PC-9 (cell line): ENCODE measurements around the gene GPR137. TPM values are rescaled to one million over a fixed set of nuclear protein-coding genes. Genes with fewer than 3 reads are reported as not detected.
"Not testable (repeated sequence)": the region's sequence is repeated elsewhere in the genome, so short reads cannot be mapped to it uniquely, and the experiment has no call there.

Source experiments
- BruUV-seq: library from RNA; stranded (reverse); fragments of 400-500 nt; replicated peaks from 2 replicates; lab custom pipeline; 2021; lab: Mats Ljungman, UMichigan
- CTCF ChIA-PET: fragments of 300-600 bp; sonication (Branson Sonifier 250); formaldehyde crosslinking; loops from one replicate; lab custom pipeline; 2022; ENCODE audit warnings: antibody characterized with exemption; lab: Charles Lee
- POLR2A ChIA-PET: fragments of 300-600 bp; sonication (Branson Sonifier 250); formaldehyde crosslinking; loops from one replicate; lab custom pipeline; 2022; ENCODE audit warnings: antibody characterized with exemption; ENCODE audit not compliant: unreplicated experiment; lab: Charles Lee
- DNase-seq, 2 experiments: peaks; one replicate each; pipeline versions ENCODE4 v3.0.0 to v3.0.0-alpha.2; 2015 to 2022; ENCODE audit warnings: mixed read lengths in 1 of 2
- H2AFZ ChIP-seq: fragments of 200-600 bp; sonication (generic); 2 replicates; pipeline ENCODE4 v1.8.1; 2017; ENCODE audit warnings: antibody characterized with exemption
- H3F3A ChIP-seq: fragments of 200-600 bp; sonication (generic); 2 replicates; pipeline ENCODE4 v1.8.1; 2017; ENCODE audit warnings: antibody characterized with exemption, mild to moderate bottlenecking, low read depth; ENCODE audit not compliant: insufficient read depth
- H3K27ac ChIP-seq: fragments of 200-600 bp; sonication (generic); 2 replicates; pipeline ENCODE4 v1.6.1; 2016; ENCODE audit warnings: mixed run types
- H3K27me3 ChIP-seq: fragments of 200-600 bp; sonication (generic); 2 replicates; pipeline ENCODE4 v1.6.1; 2016; ENCODE audit warnings: low read depth, mixed run types; ENCODE audit not compliant: insufficient read depth
- H3K36me3 ChIP-seq: fragments of 200-600 bp; sonication (generic); 2 replicates; pipeline ENCODE4 v1.6.1; 2016; ENCODE audit warnings: low read depth, mixed run types
- H3K4me1 ChIP-seq: fragments of 200-600 bp; sonication (generic); replicated peaks from 2 replicates; pipeline ENCODE4 v1.6.1; 2016; ENCODE audit warnings: mixed run types; ENCODE audit not compliant: insufficient read depth
- H3K4me2 ChIP-seq: fragments of 200-600 bp; sonication (generic); 2 replicates; pipeline ENCODE4 v1.6.1; 2017; ENCODE audit warnings: mixed run types
- H3K4me3 ChIP-seq: fragments of 200-600 bp; sonication (generic); 2 replicates; pipeline ENCODE4 v1.6.1; 2016; ENCODE audit warnings: mixed run types
- H3K79me2 ChIP-seq: fragments of 200-600 bp; sonication (generic); 2 replicates; pipeline ENCODE4 v1.6.1; 2017; ENCODE audit warnings: low read depth, mixed run types
- H3K9me2 ChIP-seq: fragments of 200-600 bp; sonication (generic); 2 replicates; pipeline ENCODE4 v1.8.1; 2017; ENCODE audit warnings: mild to moderate bottlenecking; ENCODE audit not compliant: insufficient read depth
- H3K9me3 ChIP-seq: fragments of 200-600 bp; sonication (generic); 2 replicates; pipeline ENCODE4 v1.8.1; 2016; ENCODE audit warnings: low read depth; ENCODE audit not compliant: insufficient read depth
- H4K20me1 ChIP-seq: fragments of 200-600 bp; sonication (generic); 2 replicates; pipeline ENCODE4 v1.8.1; 2017; ENCODE audit not compliant: insufficient read depth
- EZH2 ChIP-seq: fragments of 200-600 bp; sonication (generic); IDR thresholded peaks from 2 replicates; pipeline ENCODE4 v1.8.0; 2017; ENCODE audit warnings: antibody characterized with exemption, low read depth
- intact Hi-C: fragments of 100-400 bp; cut with micrococcal nuclease; formaldehyde crosslinking; loops from one replicate; pipeline ENCODE4 v1.10.0; 2022; ENCODE audit not compliant: unreplicated experiment
- total RNA-seq: library from RNA; stranded (reverse); gene quantifications from 2 replicates; pipeline ENCODE4 v1.2.3, GENCODE V29; 2021
- TF ChIP-seq, protein P1 (sequence below): fragments of 200-600 bp; sonication (generic); conservative IDR thresholded peaks from 2 replicates; pipeline ENCODE4 v1.6.1; 2017; ENCODE audit warnings: mixed run types, antibody characterized with exemption, mild to moderate bottlenecking, moderate library complexity

GPR137 gene
- total RNA-seq, 1 experiment from 2014 or later: 72.8 TPM

DNA sequence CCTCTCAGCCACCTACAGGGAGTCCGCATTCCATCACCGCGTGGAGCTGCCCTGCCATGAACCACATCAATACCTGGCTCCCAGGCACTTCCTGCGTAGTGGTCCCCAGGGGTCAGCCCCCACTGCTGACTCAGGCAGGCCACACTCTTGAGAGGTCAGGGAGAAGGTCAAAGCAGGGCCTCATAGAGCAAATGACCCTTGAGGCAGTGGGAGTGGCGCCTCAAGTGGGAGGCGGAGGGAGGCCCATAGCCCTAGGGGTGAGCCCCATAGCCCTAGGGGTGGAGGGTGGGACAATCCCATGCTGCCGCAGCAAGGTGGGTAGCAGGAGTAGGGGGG is 37.2 kb downstream of the GPR137 start:
- peaks cover 34% of the 10 kb centered on the region for H3K4me1 ChIP-seq

DNA sequence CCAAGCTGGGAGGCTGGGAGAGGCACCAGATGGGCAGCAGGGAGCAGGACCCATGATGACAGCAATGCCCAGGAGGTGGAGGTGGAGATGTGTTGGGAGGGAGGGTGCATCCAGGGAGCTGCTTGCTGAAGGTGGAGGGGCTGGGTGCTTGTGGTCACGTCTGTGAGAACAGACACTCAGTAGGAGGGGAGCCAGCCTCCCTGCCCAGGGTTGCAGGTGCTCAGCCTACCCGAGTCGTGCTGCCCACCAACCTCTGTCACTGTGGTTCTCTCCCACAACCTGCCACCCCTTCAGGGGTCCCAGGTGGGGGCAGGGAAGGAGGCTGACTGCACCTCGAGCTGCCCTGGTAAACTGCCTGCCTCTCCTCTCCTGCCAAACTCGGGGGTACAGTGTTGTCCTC is 37.7 kb downstream of the GPR137 start:
- no peaks in the 10 kb centered on the region for H3K27me3 ChIP-seq
- ChIA-PET CTCF (no interaction called here), POLR2A (interaction anchor here (0.6 kb wide), 1 partner anchor 77 kb away, joined by 3 read pairs; no protein-coding TSS in a partner anchor)
- DNase-seq: no peak
- no peaks in the 10 kb centered on the region for H3K9me2 ChIP-seq
- H4K20me1 ChIP-seq: no peaks in the 10 kb centered on the region
- H3K27ac ChIP-seq: no peak overlapping the region
- BruUV-seq: no TSS peak
- H3K4me1 ChIP-seq: peaks cover 34% of the 10 kb centered on the region
- H2AFZ ChIP-seq: no peak overlapping the region
- H3K4me2 ChIP-seq: no peak overlapping the region
- no peak overlapping the region for H3K4me3 ChIP-seq
- H3K36me3 ChIP-seq: peaks cover 7% of the 10 kb centered on the region; the same call in 1 of the 2 replicates
- H3F3A ChIP-seq: peaks cover 37% of the 10 kb centered on the region; the same call in 1 of the 2 replicates
- H3K9me3 ChIP-seq: no peaks in the 10 kb centered on the region
- H3K79me2 ChIP-seq: peaks cover 22% of the 10 kb centered on the region
- intact Hi-C loops: no loop called here
- no peak for TF ChIP-seq EZH2
- TF ChIP-seq, protein P1, sequence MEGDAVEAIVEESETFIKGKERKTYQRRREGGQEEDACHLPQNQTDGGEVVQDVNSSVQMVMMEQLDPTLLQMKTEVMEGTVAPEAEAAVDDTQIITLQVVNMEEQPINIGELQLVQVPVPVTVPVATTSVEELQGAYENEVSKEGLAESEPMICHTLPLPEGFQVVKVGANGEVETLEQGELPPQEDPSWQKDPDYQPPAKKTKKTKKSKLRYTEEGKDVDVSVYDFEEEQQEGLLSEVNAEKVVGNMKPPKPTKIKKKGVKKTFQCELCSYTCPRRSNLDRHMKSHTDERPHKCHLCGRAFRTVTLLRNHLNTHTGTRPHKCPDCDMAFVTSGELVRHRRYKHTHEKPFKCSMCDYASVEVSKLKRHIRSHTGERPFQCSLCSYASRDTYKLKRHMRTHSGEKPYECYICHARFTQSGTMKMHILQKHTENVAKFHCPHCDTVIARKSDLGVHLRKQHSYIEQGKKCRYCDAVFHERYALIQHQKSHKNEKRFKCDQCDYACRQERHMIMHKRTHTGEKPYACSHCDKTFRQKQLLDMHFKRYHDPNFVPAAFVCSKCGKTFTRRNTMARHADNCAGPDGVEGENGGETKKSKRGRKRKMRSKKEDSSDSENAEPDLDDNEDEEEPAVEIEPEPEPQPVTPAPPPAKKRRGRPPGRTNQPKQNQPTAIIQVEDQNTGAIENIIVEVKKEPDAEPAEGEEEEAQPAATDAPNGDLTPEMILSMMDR: no peak

More for the DNA sequence above, 37.2 kb downstream of the GPR137 start:
- TF ChIP-seq, protein P1: no peak
- no peak for TF ChIP-seq EZH2
- H3K4me3 ChIP-seq: no peak overlapping the region
- H3K36me3 ChIP-seq: peaks cover 7% of the 10 kb centered on the region; the same call in 1 of the 2 replicates
- no TSS peak for BruUV-seq
- no peak overlapping the region for H2AFZ ChIP-seq
- no peak overlapping the region for H3K27ac ChIP-seq
- intact Hi-C loops: no loop called here
- no peaks in the 10 kb centered on the region for H3K9me3 ChIP-seq
- H4K20me1 ChIP-seq: no peaks in the 10 kb centered on the region
- no peak overlapping the region for H3K4me2 ChIP-seq
- peaks cover 24% of the 10 kb centered on the region for H3K79me2 ChIP-seq
- H3K27me3 ChIP-seq: no peaks in the 10 kb centered on the region
- ChIA-PET CTCF (no interaction called here), POLR2A (interaction anchor here (0.6 kb wide), 1 partner anchor 77 kb away, joined by 3 read pairs; no protein-coding TSS in a partner anchor)
- H3F3A ChIP-seq: peaks cover 37% of the 10 kb centered on the region; the same call in 1 of the 2 replicates
- no peaks in the 10 kb centered on the region for H3K9me2 ChIP-seq
- peak in 1 of 2 experiments; percentile 21 for DNase-seq

DNA sequence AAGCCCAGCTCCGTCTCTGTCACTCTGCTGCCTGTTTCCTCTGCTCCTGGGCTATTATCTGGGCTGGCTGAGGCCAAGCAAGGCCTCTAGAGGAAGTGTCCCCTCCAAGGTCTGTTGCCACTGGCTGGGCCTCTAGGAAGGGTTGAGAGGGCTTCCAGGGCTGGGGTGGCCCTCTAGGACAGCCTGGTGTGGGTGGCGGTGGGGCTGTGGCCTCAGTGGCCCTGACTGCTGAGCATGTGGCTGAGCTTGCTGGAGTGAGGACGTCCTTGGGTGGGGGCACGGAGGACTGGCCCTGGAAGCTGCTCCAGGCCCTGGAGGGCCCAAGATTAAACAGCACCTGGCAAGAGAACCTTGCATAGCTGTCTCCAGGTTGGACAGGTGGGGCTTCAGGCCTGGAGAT is 38.3 kb downstream of the GPR137 start:
- BruUV-seq, H3K27ac ChIP-seq, H3K9me3 ChIP-seq, H3K4me2 ChIP-seq, CTCF ChIA-PET, H2AFZ ChIP-seq, POLR2A ChIA-PET, H3K4me3 ChIP-seq, H3K27me3 ChIP-seq, H3K9me2 ChIP-seq, H3K36me3 ChIP-seq, H4K20me1 ChIP-seq, intact Hi-C loops: not testable (repeated sequence)
- Histone ChIP-seq H3F3A (peaks cover 36% of the 10 kb centered on the region; the same call in 1 of the 2 replicates), H3K4me1 (peaks cover 32% of the 10 kb centered on the region), H3K79me2 (peaks cover 16% of the 10 kb centered on the region)
- peak in 1 of 2 experiments; percentile 30 for DNase-seq
